GM12891 (cell line): ENCODE data around the gene SCAF1.

Source experiments
- POLR2A ChIP-seq: IDR thresholded peaks from 2 replicates; pipeline ENCODE4 v1.6.1; 2011; ENCODE audit warnings: low read depth, low read length, control low read depth
- POLR2AphosphoS5 ChIP-seq: IDR thresholded peaks from 2 replicates; pipeline ENCODE4 v1.6.1; 2011; ENCODE audit warnings: low read depth, low read length, control low read depth

- TF ChIP-seq POLR2A = no peak
- no peak for TF ChIP-seq POLR2AphosphoS5
Measured at GRCh38 chr19:49653466-49653806, 11.4 kb downstream of the SCAF1 start.
